AG10803 (cell line): Measurements from ENCODE around the gene NTMT1.

ENCODE experiments used
- DNase-seq: peaks from one replicate; pipeline ENCODE4 v3.0.0; 2010; ENCODE audit warnings: low read depth
- H3K4me3 ChIP-seq: 2 replicates; pipeline ENCODE4 v1.5.1; 2011; ENCODE audit warnings: mild to moderate bottlenecking, low read length, control low read depth
- TF ChIP-seq, protein P1 (sequence below): conservative IDR thresholded peaks from 2 replicates; pipeline ENCODE4 v1.5.1; 2011; ENCODE audit warnings: mild to moderate bottlenecking, low read length, control low read depth, inconsistent platforms

Gene NTMT1

DNA sequence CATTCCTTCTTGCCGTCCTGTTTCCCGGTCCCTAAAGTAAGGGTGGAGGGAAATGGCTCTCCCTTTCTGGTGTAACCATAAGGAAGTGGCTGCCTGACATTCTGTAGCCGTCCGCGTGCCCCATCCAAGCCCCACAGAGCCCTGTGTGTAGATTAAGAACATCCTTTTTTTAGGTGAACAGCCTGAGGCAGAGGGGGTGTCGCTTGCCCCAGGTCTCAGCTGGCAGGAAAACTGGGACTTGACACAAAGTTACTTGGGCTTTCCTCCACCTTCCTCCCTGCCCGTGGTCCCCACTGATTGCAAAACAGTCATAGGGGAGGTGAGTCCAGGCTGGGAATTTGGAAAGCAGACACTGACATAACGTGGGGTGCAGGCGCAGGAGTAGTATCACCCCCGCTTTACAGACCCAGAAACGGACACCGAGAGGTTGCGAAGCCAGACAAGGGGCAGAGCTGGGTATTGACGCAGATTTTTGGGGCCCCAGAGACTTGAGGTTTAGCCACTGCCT lies 27.8 kb upstream of the NTMT1 start:
- DNase-seq, result no peak
- TF ChIP-seq, protein P1, sequence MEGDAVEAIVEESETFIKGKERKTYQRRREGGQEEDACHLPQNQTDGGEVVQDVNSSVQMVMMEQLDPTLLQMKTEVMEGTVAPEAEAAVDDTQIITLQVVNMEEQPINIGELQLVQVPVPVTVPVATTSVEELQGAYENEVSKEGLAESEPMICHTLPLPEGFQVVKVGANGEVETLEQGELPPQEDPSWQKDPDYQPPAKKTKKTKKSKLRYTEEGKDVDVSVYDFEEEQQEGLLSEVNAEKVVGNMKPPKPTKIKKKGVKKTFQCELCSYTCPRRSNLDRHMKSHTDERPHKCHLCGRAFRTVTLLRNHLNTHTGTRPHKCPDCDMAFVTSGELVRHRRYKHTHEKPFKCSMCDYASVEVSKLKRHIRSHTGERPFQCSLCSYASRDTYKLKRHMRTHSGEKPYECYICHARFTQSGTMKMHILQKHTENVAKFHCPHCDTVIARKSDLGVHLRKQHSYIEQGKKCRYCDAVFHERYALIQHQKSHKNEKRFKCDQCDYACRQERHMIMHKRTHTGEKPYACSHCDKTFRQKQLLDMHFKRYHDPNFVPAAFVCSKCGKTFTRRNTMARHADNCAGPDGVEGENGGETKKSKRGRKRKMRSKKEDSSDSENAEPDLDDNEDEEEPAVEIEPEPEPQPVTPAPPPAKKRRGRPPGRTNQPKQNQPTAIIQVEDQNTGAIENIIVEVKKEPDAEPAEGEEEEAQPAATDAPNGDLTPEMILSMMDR, result no peak
- peak overlapping the region; percentile 56 for H3K4me3 ChIP-seq

DNA sequence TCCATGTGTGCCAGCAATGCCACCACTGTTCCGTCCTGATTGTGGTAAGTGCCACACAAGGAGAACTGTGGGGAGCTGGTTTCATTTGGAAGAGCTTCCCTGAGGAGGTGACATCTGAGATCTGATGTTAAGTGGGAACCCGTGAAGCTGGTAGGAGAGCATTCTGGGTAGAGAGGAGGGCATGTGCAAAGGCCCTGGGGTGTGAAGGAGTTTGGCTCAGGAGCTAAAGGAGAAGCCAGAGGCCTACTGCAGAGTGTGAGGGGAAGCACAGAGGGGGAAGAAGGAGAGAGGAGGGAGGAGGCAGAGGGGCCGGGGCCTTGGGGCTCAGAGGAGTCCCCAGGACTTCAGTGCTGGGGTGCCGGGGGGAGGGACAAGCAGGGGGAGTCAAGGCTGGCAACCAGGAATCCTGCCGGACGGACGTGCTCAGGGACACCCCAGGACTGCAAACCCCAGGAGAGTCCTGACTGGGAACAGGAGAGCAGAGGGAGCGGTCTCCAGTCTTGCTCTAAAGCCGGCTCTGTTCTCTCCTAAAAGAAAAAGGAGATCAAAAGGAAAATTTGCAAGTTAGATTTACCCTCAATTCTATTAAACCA lies 24.8 kb upstream of the NTMT1 start:
- TF ChIP-seq, protein P1, result no peak
- DNase-seq, result no peak
- H3K4me3 ChIP-seq, result no peak overlapping the region

DNA sequence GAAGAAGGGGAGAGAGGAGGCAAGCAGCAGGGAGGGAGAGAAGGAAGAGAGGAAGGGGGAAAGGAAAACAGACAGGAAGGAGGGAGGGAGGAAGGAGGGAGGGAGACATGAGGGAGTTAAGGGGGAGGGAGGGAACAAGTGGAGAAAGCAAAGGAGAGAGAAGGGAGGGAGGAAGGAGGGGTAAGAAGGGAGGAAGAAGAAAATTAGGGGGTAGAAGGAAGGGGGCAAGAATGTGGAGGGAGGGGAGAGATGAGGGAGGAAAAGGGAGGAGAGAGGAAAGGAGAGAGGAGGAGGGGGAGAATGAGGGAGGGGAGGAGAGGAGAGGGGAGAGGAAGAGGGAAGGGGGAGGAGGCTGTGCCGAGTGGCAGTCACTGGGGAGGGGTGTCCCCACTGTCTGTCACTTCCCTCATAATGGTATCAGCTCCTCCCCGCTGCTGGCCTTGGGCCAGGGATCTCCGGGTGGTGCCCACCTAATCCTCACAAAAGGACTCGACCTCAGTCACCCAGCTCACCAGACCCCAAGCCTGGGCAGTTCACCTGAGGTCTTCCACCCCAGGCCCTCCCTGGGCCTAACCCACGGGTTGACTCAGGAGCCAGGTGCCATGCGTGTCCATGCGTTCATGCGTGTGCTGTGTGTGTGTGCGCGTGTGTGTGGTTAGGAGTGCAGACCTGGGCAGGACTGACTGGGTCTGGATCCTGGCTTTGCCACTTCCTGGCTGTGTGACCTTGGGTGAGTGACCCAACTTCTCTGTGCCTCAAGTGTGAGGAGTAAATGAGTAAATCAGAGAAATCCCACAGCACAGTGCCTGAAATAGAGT lies 23.2 kb upstream of the NTMT1 start:
- H3K4me3 ChIP-seq, result no peak overlapping the region
- TF ChIP-seq, protein P1, result no peak

GRCh38 chr9:129604056-129604765 lies 21.8 kb upstream of the NTMT1 start:
- TF ChIP-seq, protein P1, result no peak
- no peak overlapping the region for H3K4me3 ChIP-seq
- no peak for DNase-seq

More for the DNA sequence above, 23.2 kb upstream of the NTMT1 start:
- no peak for DNase-seq

DNA sequence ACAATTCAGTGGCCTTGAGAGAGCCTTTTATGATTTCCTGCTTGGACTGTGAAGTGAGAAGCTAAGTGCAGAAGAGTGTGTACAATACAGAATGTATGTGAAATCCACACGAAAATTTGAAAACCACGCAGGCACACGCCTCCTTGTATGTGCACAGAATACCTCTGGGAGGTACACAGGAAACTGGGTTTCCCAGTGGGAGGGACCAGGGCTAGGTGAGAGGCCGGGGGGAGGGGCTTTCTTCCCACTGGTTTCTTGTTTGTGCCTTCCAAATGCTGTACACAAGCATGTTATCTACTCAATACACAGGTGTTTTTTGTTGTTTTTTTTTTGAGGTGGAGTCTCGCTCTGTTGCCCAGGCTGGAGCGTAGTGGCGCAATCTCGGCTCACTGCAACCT lies 21.2 kb upstream of the NTMT1 start:
- no peak overlapping the region for H3K4me3 ChIP-seq
- TF ChIP-seq, protein P1, result no peak
- no peak for DNase-seq

GRCh38 chr9:129606161-129607026 lies 19.6 kb upstream of the NTMT1 start:
- H3K4me3 ChIP-seq, result no peak overlapping the region
- TF ChIP-seq, protein P1, result no peak
- DNase-seq, result no peak
